Small intestine (tissue), 7 donors: ENCODE data around the gene SCN3B. TPM values are rescaled to one million over a fixed set of nuclear protein-coding genes. Genes with fewer than 3 reads are reported as not detected.

Source experiments
- DNase-seq, 2 donors: peaks; one replicate each; pipeline versions ENCODE4 v3.0.0 to v3.0.0-alpha.2; 2013
- FAIRE-seq: peaks from 2 replicates; lab custom pipeline; 2012; peaks lifted over from hg19 to GRCh38; lab: Jason Lieb, UNC
- H3K27ac ChIP-seq, 3 donors: one replicate each; pipeline ENCODE4 v1.5.1; 2013; ENCODE audit warnings: low read length in 2 of 3, mild to moderate bottlenecking in 2 of 3, control low read depth in 1 of 3, inconsistent platforms in 1 of 3, low read depth in 1 of 3, moderate library complexity in 1 of 3
- H3K27me3 ChIP-seq, 3 donors: one replicate each; pipeline ENCODE4 v1.6.1; 2013; ENCODE audit warnings: low read length in 3 of 3, inconsistent platforms in 1 of 3; ENCODE audit not compliant: control insufficient read depth in 3 of 3, insufficient read depth in 3 of 3
- H3K36me3 ChIP-seq, 3 donors: one replicate each; pipeline ENCODE4 v1.6.1; 2013; ENCODE audit warnings: low read length in 3 of 3, inconsistent platforms in 1 of 3, low read depth in 1 of 3, mild to moderate bottlenecking in 1 of 3, moderate library complexity in 1 of 3; ENCODE audit not compliant: control insufficient read depth in 3 of 3, insufficient read depth in 2 of 3
- H3K4me1 ChIP-seq, 3 donors: one replicate each; pipeline ENCODE4 v1.6.1; 2013; ENCODE audit warnings: low read length in 2 of 3, inconsistent platforms in 1 of 3, low read depth in 1 of 3, mild to moderate bottlenecking in 1 of 3, moderate library complexity in 1 of 3; ENCODE audit not compliant: control insufficient read depth in 3 of 3, insufficient read depth in 2 of 3
- H3K4me3 ChIP-seq, 3 donors: one replicate each; pipeline ENCODE4 v1.5.1; 2013; ENCODE audit warnings: low read length in 3 of 3, control low read depth in 1 of 3, inconsistent platforms in 1 of 3, low read depth in 1 of 3, mild to moderate bottlenecking in 1 of 3, moderate library complexity in 1 of 3
- H3K9me3 ChIP-seq, 2 donors: one replicate each; pipeline ENCODE4 v1.6.1; 2013; ENCODE audit warnings: low read depth in 1 of 2, low read length in 1 of 2; ENCODE audit not compliant: control insufficient read depth in 2 of 2, insufficient read depth in 1 of 2
- WGBS, 3 donors: extraction: QIAGEN DNeasy Blood & Tissue Kit; methylation state at CpG; one replicate each; pipeline ENCODE4 v1.1.7; 2013; 5-methylcytosine and 5-hydroxymethylcytosine counted together
- polyA plus RNA-seq, 4 donors: library from polyadenylated mRNA; stranded (reverse) in 3 of 4; unstranded in 1 of 4; fragments of 200-250 nt in 3 of 4; fragments of 120-200 nt in 1 of 4; gene quantifications; one replicate each; pipeline versions ENCODE4 v1.2.1 to v1.2.3, GENCODE V29; 2013
- donor health status: healthy with polysubstance abuse.
- donor health status: control.
- donor health status: control.
- donor health status: Bipolar disorder and iron deficiency.
- donor health status: healthy.

The SCN3B gene
- polyA plus RNA-seq, 4 donors = under 0.01 to 2.6 (median 0.93) TPM

- DNase-seq = no peak
- Histone ChIP-seq H3K4me1 (no peaks in the 10 kb centered on the region), H3K27me3 (no peaks in the 10 kb centered on the region), H3K36me3 (peaks cover 0 to 18% (median 11%) of the 10 kb centered on the region in 3 donors), H3K9me3 (no peaks in the 10 kb centered on the region), H3K27ac (no peak overlapping the region), H3K4me3 (no peak overlapping the region)
- WGBS, 3 donors = 43 to 52% (median 48%) methylated on average over 3 of the region's 3 CpGs
- no peak for FAIRE-seq
These were observed 24.3 kb downstream of the SCN3B start for GRCh38 chr11:123630126-123630608.

GRCh38 chr11:123628936-123629683, 25.3 kb downstream of the SCN3B start:
- FAIRE-seq (no peak), DNase-seq (peak in 1 of 2 donors; percentile 19)
- Histone ChIP-seq H3K9me3 (no peaks in the 10 kb centered on the region), H3K4me3 (no peak overlapping the region), H3K36me3 (peaks cover 0 to 24% (median 15%) of the 10 kb centered on the region in 3 donors), H3K27ac (no peak overlapping the region), H3K27me3 (no peaks in the 10 kb centered on the region), H3K4me1 (no peaks in the 10 kb centered on the region)
- WGBS, 3 donors = 42 to 72% (median 65%) methylated on average over 10 of the region's 10 CpGs

DNA sequence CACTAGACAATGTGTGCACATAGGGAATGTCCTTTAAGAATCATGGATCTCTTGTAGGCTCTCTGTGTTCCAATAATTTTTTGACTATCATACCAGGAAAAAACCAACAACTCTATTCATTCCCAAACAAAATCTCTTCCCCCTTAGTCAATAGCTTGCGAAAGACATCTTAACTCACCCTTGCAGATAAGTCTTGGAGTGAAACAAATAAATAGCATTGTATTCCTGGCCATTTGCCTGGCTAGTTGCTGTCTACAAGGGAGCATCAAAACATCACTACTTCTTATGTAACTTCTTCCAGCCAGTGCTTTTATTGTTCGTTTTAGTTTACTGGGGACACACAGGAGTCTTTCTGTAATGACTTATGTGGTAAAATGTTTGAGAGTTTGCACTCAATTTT, 29.4 kb downstream of the SCN3B start:
- H3K4me1 ChIP-seq = no peaks in the 10 kb centered on the region
- no peak overlapping the region for H3K27ac ChIP-seq
- DNase-seq (no peak), FAIRE-seq (no peak)
- no peaks in the 10 kb centered on the region for H3K9me3 ChIP-seq
- H3K36me3 ChIP-seq = peaks cover 8 to 49% (median 39%) of the 10 kb centered on the region in 3 donors
- no peaks in the 10 kb centered on the region for H3K27me3 ChIP-seq
- 88 to 93% (median 93%) methylated on average over 2 of the region's 2 CpGs for WGBS, 3 donors
- no peak overlapping the region for H3K4me3 ChIP-seq

DNA sequence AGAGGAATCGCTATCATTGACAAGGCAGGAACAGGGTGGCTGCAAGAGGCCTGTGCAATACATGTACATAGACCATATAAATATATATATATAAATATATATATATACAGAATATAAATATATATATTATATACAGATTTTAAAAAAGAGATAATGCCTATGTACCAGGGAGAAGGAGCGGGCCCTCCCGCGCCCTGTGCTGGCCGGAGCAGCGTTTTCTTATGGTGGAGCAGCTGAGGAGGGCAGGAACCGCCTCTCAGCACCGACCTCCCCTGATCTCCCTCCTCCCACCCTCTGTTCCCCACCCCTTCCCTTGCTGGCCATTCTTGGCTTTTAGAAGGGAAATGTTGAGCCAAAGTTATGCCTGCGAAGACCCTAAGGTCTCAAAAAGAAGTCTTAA, 31.8 kb downstream of the SCN3B start:
- 94 to 95% (median 95%) methylated on average over 9 of the region's 9 CpGs for WGBS, 3 donors

GRCh38 chr11:123616505-123617198, 37.8 kb downstream of the SCN3B start:
- DNase-seq = no peak
- no peak for FAIRE-seq
- Histone ChIP-seq H3K27me3 (no peaks in the 10 kb centered on the region), H3K27ac (no peak overlapping the region), H3K9me3 (no peaks in the 10 kb centered on the region), H3K36me3 (peaks cover 13 to 59% (median 58%) of the 10 kb centered on the region in 3 donors), H3K4me3 (no peak overlapping the region), H3K4me1 (no peaks in the 10 kb centered on the region)
- 84 to 90% (median 88%) methylated on average over 11 of the region's 11 CpGs for WGBS, 3 donors

More for the DNA sequence above, 31.8 kb downstream of the SCN3B start:
- DNase-seq (no peak), FAIRE-seq (no peak)
- Histone ChIP-seq H3K36me3 (peaks cover 18 to 62% (median 48%) of the 10 kb centered on the region in 3 donors), H3K27me3 (no peaks in the 10 kb centered on the region), H3K9me3 (no peaks in the 10 kb centered on the region), H3K4me1 (no peaks in the 10 kb centered on the region), H3K27ac (no peak overlapping the region), H3K4me3 (no peak overlapping the region)

DNA sequence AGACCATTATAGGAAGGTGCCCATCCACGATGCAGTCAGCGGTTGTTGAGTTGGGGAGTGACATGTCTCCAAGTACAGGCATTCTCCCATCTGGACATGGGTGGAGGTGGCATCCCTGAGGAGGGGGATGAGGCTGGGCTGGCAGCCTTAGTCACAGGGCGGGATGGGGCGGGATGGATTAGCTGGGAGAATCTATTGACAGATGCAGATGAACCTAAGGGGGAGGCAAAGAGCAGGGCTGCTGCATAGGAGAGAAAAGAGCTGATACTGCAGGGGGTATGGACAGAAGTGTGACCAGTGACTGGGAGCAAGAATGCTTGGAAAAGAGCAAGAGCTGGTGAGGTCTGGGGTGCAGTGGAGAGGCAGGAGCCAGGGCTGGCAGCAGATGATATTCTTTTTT, 42.7 kb downstream of the SCN3B start:
- H3K4me3 ChIP-seq = no peak overlapping the region
- DNase-seq (no peak), FAIRE-seq (no peak)
- no peaks in the 10 kb centered on the region for H3K27me3 ChIP-seq
- no peaks in the 10 kb centered on the region for H3K4me1 ChIP-seq
- H3K36me3 ChIP-seq = peaks cover 6 to 79% (median 74%) of the 10 kb centered on the region in 3 donors
- H3K9me3 ChIP-seq = no peaks in the 10 kb centered on the region
- H3K27ac ChIP-seq = no peak overlapping the region
- WGBS, 3 donors = 92 to 95% (median 94%) methylated on average over 4 of the region's 4 CpGs

DNA sequence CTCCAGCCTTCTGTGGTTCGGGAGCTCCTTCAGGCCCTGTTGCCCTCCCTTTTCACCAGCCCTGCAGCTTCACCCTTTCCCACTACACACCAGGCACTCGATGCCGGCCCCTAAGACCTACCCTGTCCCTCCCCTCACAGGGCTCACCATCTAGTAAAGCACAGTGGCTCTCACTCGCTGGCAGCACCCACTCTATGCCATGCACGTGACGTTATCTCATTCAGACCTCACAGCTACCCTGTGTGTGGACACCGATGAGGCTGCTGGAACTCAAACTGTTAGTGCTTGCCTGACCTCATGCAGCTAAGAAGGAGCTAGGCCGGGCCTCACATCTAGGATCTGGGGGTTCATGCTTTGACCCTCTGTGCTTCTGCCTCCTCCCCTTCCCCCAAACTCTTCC, 45.5 kb downstream of the SCN3B start:
- no peaks in the 10 kb centered on the region for H3K27me3 ChIP-seq
- H3K4me1 ChIP-seq = no peaks in the 10 kb centered on the region
- WGBS, 3 donors = 91 to 98% (median 94%) methylated on average over 8 of the region's 8 CpGs
- H3K36me3 ChIP-seq = peaks cover 12 to 84% (median 77%) of the 10 kb centered on the region in 3 donors
- no peak overlapping the region for H3K27ac ChIP-seq
- no peak overlapping the region for H3K4me3 ChIP-seq
- FAIRE-seq (no peak), DNase-seq (no peak)
- no peaks in the 10 kb centered on the region for H3K9me3 ChIP-seq

DNA sequence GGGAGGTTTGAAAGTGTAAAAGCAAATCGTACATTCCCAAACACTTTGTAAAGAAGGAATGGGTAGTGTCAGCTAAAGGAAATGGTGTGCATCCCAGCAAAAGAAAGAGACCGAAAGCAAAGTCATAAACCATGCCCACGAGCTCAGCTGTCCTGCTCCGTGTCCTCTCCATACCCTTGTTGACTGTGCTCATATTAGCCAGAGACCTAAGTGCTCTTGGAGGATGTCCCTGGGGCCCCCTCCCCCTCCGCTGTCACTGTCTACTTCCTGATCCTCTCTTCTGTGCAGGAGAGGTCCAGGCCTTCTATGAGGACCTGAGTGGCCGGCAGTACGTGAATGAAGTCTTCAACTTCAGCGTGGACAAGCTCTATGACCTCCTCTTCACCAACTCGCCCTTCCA, 46.1 kb downstream of the SCN3B start:
- Histone ChIP-seq H3K27me3 (no peaks in the 10 kb centered on the region), H3K36me3 (peaks cover 12 to 82% (median 75%) of the 10 kb centered on the region in 3 donors), H3K4me1 (no peaks in the 10 kb centered on the region), H3K4me3 (no peak overlapping the region), H3K27ac (no peak overlapping the region), H3K9me3 (no peaks in the 10 kb centered on the region)
- WGBS, 3 donors = 91 to 95% (median 92%) methylated on average over 9 of the region's 9 CpGs
- FAIRE-seq (no peak), DNase-seq (no peak)
